GM18511 (cell line): ENCODE measurements around the gene SPC24.
"Not testable (repeated sequence)": the region's sequence is repeated elsewhere in the genome, so short reads cannot be mapped to it uniquely, and the experiment has no call there.

Experiments used
- ATAC-seq: cut with Tn5 transposase; IDR thresholded peaks from one replicate; pipeline ENCODE4 v1.9.1; 2021; ENCODE audit warnings: mild to moderate bottlenecking, moderate library complexity; ENCODE audit not compliant: unreplicated experiment

The SPC24 gene

DNA sequence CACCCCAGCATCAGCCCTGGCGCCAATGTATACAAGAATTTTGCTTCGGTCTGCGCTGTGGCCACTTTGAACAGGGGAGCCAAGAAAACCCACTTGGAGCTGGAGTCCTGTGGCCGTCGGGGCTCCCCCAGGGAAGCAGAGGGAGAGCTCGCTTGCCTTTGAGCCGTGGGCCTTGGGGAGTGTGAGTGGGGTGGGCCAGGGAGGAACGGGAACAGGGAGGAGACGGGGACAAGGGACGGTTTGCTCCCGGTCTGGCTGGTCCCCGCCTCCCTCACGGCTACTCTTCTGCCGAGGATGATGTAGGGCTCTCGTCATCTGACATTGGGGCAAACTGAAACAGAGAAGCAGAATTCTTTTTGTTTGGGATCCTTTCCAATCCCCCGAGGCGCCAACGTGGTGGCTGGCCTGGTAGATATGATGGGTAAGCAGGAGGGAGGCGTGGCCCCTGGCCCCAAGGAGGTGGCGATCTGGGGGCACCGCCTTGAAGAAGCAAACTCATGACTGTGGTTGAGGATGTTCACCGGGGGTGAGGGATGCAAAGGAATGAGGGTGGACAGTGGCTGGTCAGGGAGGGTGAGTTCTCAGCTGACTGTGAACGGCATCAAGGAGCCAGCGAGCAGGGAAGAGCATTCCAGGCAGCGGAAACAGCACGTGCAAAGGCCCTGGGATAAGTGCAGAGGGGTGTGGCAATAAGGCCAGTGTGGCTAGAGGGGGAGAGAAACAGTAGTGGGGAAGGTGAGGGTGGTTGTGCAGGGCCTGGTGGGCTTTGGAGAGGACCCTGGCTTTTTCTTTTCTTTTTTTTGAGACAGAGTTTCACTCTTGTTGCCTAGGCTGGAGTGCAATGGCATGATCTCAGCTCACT lies 10.9 kb upstream of the SPC24 start:
- ATAC-seq, result no peak

DNA sequence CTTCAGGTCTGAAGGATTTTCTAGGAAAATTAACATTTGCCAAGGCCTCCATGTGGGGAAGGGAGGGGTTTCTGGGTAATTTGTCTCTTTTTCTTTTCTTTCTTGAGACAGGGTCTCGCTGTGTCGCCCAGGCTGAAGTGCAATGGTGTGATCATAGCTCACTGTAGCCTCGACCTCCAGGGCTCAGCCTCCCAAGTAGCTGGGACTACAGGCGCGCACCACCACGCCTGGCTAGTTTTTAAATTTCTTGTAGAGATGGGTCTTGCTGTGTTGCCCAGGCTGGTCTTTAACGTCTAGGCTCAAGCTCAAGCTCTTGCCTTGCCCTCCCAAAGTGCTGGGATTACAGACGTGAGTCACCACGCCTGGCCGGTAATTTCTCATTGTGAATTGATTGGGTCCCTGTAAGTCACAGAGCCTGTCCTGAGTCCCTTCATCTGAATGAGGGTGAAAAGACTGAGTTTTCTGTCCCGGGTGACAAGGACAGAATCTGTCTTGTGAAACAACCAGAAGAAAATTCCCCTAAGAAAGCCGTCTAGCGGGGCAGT lies 10.0 kb upstream of the SPC24 start:
- no peak for ATAC-seq

DNA sequence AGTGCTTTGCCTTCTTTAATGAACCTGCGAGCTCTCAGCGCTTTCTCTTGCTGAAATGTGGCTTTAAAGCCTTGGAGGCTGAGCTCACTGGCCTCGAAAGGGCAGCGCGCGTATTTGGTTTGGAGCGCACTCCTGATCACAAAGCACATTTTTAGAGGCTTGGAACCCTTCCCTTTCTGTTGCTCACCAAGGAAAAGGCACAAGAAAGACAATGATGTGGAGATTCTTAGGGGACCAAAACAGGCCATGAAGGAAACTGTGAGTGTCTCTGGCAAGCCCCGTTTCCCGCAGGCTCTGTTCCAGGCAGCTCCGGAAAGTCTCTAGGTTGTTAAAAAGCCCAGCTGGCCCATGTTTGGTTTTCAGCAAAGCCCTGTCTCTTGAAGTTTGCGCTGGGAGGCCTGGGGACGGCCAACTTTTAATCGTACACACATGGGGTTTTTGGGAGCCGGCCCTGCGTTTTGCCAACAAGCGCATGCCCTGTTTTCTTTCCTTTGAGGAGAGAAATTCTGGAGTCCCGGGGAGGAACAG lies 9.4 kb upstream of the SPC24 start:
- ATAC-seq, result no peak

DNA sequence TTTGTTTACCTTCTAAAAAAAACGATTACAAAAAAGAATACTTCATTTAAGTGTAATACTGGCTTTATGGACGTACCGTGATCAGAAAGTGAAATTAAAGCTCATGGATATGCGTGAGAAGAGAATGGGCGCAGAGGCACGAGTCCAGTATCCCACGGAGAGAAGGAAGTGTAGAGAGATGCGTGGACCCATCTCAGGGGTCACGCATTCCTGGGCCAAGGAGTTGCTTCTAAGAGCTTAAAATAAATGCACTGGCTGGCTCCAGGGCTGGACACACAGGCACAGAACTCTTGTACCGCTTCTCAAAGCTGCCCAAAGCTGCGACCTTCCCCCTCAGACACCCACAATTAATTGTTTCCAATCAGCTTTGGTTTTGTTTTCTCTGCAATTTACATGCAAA lies 8.7 kb upstream of the SPC24 start:
- no peak for ATAC-seq

DNA sequence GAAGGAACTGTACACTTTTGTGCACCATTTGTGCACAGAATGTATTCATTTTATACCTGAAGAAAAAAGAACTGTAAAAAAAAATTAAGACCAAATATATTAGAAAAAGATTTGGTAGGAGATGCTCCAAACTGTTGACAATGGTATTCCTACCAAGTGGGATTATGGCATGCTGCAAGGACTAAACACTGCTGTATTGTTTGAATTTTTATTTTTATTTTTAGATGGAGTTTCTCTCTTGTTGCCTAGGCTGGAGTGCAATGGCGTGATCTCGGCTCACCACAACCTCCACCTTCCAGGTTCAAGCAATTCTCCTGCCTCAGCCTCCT lies 4.8 kb upstream of the SPC24 start:
- not testable (repeated sequence) for ATAC-seq

DNA sequence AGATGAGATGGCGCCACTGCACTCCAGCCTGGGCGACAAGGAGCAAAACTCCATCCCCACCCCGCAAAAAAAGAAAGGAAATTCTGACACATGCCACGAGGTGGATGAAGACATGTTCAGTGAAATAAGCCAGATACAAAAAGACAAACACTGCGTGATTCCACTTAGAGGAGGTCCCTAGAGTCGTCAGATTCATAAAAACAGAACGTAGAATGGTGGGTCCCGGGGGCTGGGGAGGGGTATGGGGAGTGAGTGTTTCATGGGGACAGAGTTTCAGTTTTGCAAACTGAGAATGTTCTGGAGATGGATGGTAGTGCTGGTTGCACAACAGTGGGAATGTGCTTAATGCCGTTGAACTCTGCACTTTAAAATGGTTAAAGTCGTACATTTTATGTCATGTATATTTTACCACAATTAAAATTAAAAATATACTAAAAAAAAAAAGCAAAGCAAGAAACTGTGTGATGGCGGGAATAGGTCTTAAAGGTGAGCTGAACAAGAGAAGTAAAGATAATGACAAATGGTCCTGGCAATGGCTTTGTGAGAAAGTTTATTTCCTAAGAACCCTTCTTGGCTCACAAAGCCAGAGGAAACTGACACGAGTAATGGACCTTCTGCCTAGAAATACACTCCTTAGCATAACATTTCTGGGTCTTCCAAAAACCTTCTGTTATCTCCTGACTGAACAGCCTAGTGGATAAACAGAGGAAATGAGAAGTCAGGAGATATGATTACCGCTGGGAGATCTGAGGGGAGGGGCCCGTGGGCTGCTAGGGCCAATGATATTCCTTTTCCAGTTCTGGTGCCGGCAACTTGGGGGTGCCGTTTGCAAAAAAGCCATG lies 4.2 kb upstream of the SPC24 start:
- no peak for ATAC-seq

DNA sequence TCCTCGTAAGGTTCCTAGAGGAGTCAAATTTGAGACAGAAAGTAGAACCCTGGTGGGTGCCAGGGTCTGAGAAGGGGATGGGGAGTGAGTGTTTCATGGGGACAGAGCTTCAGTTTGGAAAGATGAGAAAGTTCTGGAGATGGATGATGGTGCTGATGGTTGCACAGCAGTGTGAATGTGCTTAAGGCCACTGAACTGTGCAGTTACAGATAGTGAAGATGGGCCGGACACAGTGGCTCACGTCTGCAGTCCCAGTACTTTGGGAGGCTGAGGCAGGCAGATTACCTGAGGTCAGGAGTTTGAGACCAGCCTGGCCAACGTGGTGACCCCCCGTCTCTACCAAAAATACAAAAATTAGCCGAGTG lies 917 bp downstream of the SPC24 start:
- ATAC-seq, result no peak

DNA sequence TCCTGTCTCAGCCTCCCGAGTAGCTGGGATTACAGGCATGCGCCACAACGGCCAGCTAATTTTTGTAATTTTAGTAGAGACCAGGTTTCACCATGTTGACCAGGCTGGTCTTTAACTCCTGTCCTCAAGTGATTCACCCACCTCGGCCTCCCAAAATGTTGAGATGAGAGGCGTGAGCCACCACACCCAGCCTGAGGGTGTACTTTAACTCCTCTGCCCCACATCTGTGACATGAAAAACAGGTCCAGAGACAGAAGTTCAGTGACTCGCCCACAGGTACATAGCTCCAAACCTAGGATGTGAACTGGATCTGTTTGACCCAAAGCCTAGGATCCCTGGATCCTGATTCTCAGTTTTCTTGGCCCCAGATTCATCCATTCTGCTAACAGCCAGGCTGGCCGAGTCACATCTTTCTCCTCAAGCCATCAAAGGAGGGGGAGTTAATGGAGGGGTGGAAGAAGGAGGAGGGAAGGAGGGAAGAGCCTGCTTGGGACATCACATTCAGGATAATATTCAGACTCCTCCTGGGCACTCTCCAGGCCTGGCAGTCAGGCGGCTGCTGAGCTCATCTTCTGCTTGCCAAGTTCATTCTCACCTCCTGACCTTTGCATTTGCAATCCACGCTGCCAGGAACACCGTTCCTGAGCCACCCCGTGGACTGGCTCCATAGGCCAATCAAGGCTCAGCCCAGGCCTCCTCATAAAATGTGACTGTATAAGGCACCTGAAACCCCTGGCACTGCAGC lies 3.1 kb downstream of the SPC24 start:
- no peak for ATAC-seq

DNA sequence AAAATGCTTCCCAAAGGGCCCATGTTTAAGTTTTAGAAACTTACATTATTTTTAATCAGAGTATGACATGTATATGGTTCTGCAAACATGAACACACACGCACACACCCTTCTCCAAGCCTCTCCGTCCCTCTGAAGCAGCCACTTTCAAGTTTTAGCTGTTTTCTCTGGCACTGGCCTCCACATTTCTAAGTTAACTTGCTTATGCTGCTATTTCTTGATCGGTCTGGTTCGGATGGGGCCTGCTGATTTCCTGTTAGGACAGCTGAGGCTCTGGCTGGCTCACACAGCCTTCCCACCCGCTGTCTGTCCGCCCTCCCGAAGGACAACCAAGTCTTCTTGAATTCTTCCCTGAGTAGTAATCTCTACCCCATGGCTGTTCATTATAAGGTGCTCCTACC lies 4.4 kb downstream of the SPC24 start:
- ATAC-seq, result no peak

DNA sequence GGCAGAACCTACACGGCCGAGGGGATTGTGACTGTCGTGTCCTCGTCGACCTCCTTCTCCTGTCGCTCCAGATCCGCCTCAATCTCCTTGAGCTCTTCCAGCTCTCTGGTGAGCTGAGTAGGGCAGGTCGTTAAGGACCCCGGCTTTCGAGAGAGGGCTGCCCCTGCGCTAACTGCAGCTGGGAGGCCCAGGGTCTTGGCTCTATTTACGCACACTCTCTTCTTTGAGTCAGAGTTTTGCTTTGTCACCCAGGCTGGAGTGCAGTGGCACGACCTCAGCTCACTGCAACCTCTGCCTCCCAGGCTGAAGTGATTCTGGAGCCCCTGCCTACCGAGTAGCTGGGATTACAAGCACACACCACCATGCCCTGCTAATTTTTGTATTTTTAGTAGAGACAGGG lies 7.6 kb downstream of the SPC24 start:
- no peak for ATAC-seq

DNA sequence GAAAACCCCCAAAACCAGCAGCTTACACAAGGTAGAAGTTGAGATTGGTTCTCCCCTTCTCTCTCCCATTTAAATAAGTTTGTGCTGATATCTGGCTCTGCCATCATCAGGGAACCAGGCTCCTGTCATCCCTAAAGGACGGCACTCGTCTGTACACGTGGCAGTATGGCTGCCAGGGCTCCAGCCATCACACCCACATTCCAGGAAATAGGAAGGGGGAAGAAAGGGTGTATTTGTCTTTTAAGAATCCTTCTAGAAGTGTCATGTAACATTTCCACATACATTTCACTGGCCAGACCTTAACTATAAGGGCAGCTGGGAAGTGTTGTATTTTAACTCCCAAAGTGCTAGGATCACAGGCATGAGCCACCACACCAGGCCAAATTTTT lies 10.1 kb downstream of the SPC24 start:
- ATAC-seq, result no peak

DNA sequence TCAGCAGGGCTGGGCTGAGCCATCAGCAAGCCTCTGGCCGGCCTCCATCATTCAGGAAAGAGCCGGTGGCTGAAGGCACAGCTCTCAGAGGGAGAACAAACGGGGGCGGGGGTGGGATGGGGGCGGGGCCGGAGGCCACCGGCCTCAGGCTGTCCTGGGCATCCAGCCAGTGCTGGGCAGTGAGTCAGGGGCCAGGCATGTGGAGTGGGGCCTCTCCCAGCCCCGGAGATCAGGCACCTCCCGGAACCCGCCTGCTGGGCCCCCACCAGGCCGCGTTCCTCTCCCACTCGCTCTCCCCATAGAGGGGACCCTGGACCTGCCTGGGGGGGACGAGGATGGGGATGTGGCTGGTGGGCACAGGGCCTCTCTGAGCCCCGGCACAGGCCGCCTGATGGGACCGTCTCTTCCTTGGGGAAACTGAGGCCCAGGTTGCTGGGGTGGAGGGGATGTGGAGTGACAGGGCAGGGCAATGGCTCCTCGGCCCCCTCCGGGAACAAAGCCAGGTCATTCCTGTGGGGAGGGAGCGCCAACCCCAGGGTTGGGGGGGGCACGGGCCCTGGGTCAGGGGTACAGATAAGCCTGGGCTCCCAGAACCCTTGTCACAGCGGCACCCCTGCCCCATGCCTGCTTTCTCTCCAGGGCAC lies 12.9 kb downstream of the SPC24 start:
- no peak for ATAC-seq

DNA sequence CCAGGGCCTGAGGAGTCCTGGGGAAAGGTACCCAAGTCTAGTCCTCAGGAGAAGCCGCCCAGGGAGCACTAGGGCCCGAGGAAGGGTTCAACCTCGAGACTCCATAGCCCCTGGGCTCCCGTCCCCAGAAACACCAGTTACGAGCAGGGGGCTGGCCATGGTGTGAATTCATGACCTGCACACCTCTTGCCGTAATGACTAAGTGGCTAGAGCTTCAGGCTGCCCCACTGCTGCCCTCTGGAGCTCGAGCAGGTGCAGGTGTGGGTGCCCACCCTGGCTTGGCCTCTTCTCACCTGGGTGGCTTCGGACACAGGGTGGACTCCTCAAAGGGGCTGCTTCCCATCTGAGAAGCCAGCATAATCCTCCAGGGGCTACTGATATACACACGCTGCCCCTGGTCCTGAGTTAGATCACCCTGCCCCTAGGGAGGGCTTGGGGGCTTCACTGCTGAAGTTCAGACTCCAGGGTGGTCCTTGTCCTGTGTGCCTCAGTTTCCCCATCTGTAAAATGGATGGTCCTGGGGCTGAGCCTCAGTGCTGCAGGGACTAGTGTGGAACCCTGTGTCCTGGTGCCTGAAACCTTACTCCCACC lies 13.6 kb downstream of the SPC24 start:
- no peak for ATAC-seq

DNA sequence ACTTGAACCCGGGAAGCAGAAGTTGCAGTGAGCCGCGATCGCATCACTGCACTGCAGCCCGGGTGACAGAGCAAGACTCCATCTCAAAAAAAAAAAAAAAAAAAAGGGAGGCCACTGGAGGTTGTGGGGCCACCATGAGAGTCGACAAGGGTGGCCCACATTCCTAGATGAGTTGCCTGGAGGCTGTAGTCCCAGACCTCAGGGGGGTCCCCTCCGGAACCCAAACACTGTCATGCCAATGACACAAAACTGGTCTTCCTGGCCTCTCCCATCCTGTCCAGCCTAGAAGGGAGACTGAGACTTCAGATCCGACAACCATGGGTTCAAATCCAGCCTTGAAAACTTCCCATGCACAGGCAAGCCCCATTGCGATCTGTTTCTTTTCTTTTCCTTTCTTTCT lies 14.7 kb downstream of the SPC24 start:
- no peak for ATAC-seq

DNA sequence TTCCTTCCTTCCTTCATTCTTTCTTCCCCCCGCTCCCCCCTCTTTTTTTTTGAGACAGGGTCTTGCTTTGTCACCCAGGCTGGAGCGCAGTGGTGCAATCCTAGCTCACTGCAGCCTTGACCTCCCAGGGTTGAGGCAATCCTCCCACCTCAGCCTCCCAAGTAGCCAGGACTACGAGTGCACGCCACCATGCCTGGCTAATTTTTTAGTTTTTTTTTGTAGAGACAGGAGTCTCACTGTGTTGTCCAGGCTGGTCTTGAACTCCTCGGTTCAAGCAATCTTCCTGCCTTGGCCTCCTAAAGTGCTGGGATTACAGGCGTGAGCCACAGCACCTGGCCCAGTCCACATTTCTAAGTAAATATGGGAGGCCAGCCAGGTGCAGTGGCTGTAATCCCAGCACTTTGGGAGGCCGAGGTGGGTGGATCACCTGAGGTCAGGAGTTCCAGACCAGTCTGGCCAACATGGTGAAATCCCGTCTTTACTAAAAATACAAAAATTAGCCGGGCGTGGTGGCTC lies 15.5 kb downstream of the SPC24 start:
- ATAC-seq, result not testable (repeated sequence)

DNA sequence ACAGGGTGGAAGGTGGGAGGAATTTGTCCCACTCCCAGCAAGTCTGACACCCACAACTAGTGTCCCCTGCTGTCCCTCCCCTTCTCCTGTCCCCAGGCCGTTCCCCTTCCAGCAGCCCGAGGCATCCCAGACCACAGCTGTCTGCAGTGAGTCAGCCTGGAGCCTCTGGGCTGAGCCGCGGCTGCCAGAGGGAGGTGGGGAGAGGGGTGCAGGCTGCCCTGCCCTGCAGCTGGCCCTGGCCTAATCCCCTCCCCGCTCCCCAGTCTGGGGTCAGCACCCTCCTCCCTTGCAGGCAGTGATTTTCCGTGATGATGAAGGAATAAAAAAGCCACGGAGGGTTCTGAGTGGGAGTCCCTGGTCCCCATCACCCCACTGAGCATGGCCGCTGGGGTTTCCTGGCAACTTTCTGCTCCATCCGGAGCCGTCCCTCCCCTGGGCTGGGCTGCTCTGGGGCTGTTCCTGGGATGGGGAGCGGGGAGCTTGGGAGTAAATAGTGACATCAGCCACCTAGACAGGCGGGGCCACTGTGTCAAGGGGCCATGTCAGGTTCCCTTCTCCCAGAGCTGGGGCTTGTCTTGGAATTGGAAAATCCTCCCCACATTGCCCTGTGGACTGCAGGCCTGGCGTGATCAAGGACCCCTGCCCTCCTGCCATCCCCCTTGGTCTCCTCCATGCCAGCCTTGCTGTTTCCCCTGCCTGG lies 16.8 kb downstream of the SPC24 start:
- no peak for ATAC-seq

DNA sequence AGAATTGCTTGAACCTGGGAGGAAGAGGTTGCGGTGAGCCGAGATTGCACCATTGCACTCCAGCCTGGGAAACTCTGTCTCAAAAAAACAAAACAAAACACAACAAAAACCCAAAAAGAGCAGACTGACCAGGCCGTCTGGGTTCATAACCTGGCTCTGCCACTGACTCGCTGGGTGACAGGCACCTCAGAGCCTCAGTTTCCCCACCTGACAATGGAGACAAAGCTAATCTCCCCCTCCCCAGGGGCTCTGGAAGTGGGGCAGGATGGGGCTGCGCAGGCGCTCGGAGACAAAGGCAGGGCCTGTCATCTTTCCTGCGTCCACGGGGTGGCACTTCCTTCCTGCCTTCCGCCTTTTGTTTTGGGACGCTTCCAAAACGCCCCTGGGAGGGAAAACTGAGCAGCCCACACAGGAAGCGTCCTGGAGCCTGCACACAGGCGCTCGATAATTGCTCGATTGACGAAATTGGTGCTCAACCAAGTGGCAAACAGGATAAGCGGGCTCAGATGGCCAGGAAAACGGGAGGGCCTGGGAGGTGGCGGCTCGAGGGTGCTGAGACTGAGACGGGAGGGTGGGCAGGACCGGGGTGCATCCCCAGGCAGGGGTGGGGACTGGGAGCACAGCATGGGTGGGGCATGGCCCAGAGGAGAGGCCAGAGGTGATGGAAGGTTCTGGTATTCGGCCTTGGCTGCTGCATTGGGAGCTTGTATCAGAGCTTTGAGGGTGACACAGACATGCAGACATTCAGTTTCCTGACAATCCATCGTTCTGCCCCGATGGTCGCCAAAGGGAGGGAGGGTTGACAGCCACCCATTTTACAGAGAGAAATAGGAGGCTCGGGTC lies 17.8 kb downstream of the SPC24 start:
- no peak for ATAC-seq

DNA sequence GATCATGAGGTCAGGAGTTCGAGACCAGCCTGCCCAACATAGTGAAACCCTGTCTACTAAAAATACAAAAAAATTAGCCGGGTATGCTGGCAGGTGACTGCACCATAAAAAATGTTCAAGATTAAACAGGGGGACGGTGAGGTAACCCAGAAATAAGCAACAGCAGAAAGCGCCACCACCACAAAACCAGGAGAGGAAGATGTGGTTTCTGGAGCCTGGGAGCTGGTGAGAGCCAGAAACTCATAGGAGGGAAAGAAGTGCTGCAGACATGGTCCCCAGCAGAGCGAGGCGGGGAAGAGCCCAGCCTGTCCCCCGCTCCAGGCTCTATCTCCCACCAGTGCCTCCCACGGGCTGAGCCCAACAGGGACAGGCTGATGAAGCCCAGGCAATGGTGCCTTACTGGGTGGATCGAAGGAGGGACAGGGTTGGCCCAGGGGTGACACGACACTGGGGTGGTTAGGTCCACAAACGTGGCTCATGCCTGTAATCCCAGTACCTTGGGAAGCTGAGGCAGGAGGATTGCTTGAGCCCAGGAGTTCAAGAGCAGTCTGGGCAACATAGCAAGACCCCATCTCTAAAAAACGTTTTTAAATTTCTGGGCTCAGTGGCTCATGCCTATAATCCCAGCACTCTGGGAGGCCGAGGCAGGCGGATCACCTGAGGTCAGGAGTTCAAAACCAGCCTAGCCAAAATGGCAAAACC lies 19.0 kb downstream of the SPC24 start:
- ATAC-seq, result no peak
